ENCODE results near the gene RHEBL1. TPM values are rescaled to one million over a fixed set of nuclear protein-coding genes. Genes with fewer than 3 reads are reported as not detected.

Gene RHEBL1
- total RNA-seq, 1 experiment from 2014 or later: 2.9 TPM

GRCh38 chr12:49091056-49091835 lies 21.5 kb upstream of the RHEBL1 start:
- no peaks in the 10 kb centered on the region for H3K79me2 ChIP-seq (ENCODE audit: low read depth)
- H3K36me3 ChIP-seq (ENCODE audit: low read depth): no peaks in the 10 kb centered on the region
- H3K27ac ChIP-seq: no peak overlapping the region
- H3K4me1 ChIP-seq (replicated peaks; ENCODE audit: insufficient read depth): peaks cover 25% of the 10 kb centered on the region
- DNase-seq: no peak
- peak overlapping the region; percentile 35 for H3K4me2 ChIP-seq
- H3K9me2 ChIP-seq (ENCODE audit: insufficient read depth): no peaks in the 10 kb centered on the region
- POLR2A ChIA-PET (ENCODE audit: unreplicated experiment): no interaction called here
- CTCF ChIA-PET: interaction anchor here (1.2 kb wide), 1 partner anchor 14 kb away, joined by 3 read pairs; no protein-coding TSS in a partner anchor
- BruUV-seq (replicated peaks): no TSS peak
- no peak overlapping the region for H3K4me3 ChIP-seq
- peaks cover 25% of the 10 kb centered on the region; the same call in 1 of the 2 replicates for H3F3A ChIP-seq (ENCODE audit: insufficient read depth, low read depth)
- peaks cover 23% of the 10 kb centered on the region for H3K27me3 ChIP-seq (ENCODE audit: insufficient read depth, low read depth)
- H2AFZ ChIP-seq: no peak overlapping the region
- no peak for TF ChIP-seq CTCF (conservative IDR thresholded peaks at IDR 0.05)
- TF ChIP-seq EZH2 (IDR thresholded peaks at IDR 0.05; ENCODE audit: low read depth): no peak
- H3K9me3 ChIP-seq (ENCODE audit: insufficient read depth, low read depth): no peaks in the 10 kb centered on the region
- no peaks in the 10 kb centered on the region for H4K20me1 ChIP-seq (ENCODE audit: insufficient read depth)
- intact Hi-C loops (cut with micrococcal nuclease; ENCODE audit: unreplicated experiment): no loop called here

- Histone ChIP-seq H3K27me3 (ENCODE audit: insufficient read depth, low read depth) (peaks cover 23% of the 10 kb centered on the region), H3K27ac (no peak overlapping the region), H2AFZ (no peak overlapping the region), H3F3A (ENCODE audit: insufficient read depth, low read depth) (peaks cover 16% of the 10 kb centered on the region; the same call in 1 of the 2 replicates), H3K4me2 (no peak overlapping the region), H3K4me1 (replicated peaks; ENCODE audit: insufficient read depth) (peaks cover 25% of the 10 kb centered on the region), H3K4me3 (no peak overlapping the region), H3K36me3 (ENCODE audit: low read depth) (no peaks in the 10 kb centered on the region), H3K9me3 (ENCODE audit: insufficient read depth, low read depth) (no peaks in the 10 kb centered on the region), H4K20me1 (ENCODE audit: insufficient read depth) (no peaks in the 10 kb centered on the region), H3K9me2 (ENCODE audit: insufficient read depth) (no peaks in the 10 kb centered on the region), H3K79me2 (ENCODE audit: low read depth) (no peaks in the 10 kb centered on the region)
- no TSS peak for BruUV-seq (replicated peaks)
- CTCF ChIA-PET: interaction anchor here (2.1 to 2.4 kb wide), 3 partner anchors 9 to 31 kb away, joined by 15 to 26 read pairs (median 25); no protein-coding TSS in a partner anchor
- DNase-seq: no peak
- POLR2A ChIA-PET (ENCODE audit: unreplicated experiment): no interaction called here
- intact Hi-C loops (cut with micrococcal nuclease; ENCODE audit: unreplicated experiment): loop anchor here (2.0 kb wide), 1 partner anchor 145 kb away; no protein-coding TSS in a partner anchor
- TF ChIP-seq EZH2 (IDR thresholded peaks at IDR 0.05; ENCODE audit: low read depth) (no peak), CTCF (conservative IDR thresholded peaks at IDR 0.05) (no peak)
These were observed 20.3 kb upstream of the RHEBL1 start for GRCh38 chr12:49089821-49090773.

- intact Hi-C loops (cut with micrococcal nuclease; ENCODE audit: unreplicated experiment): loop anchor here (1.0 to 2.0 kb wide), 4 partner anchors 19 to 146 kb away; no protein-coding TSS in a partner anchor
- no TSS peak for BruUV-seq (replicated peaks)
- DNase-seq: no peak
- Histone ChIP-seq H3K4me1 (replicated peaks; ENCODE audit: insufficient read depth) (peaks cover 25% of the 10 kb centered on the region), H3K9me3 (ENCODE audit: insufficient read depth, low read depth) (no peaks in the 10 kb centered on the region), H3K4me2 (peak overlapping the region; percentile 81), H3F3A (ENCODE audit: insufficient read depth, low read depth) (peaks cover 13% of the 10 kb centered on the region; the same call in 1 of the 2 replicates), H3K4me3 (no peak overlapping the region), H3K36me3 (ENCODE audit: low read depth) (no peaks in the 10 kb centered on the region), H2AFZ (no peak overlapping the region; the same call in 1 of the 2 replicates), H3K79me2 (ENCODE audit: low read depth) (no peaks in the 10 kb centered on the region), H4K20me1 (ENCODE audit: insufficient read depth) (no peaks in the 10 kb centered on the region), H3K9me2 (ENCODE audit: insufficient read depth) (no peaks in the 10 kb centered on the region), H3K27ac (no peak overlapping the region), H3K27me3 (ENCODE audit: insufficient read depth, low read depth) (peaks cover 16% of the 10 kb centered on the region)
- ChIA-PET CTCF (interaction anchor here (0.6 to 2.6 kb wide), 16 partner anchors 8 to 156 kb away, joined by 3 to 26 read pairs (median 10); partner anchors contain the start of genes LMBR1L, RHEBL1, TUBA1A and TUBA1B), POLR2A (ENCODE audit: unreplicated experiment) (interaction anchor here (0.5 to 1.3 kb wide), 4 partner anchors 19 to 92 kb away, joined by 3 to 10 read pairs (median 6); partner anchors contain the start of genes RHEBL1 and TUBA1B)
- TF ChIP-seq EZH2 (IDR thresholded peaks at IDR 0.05; ENCODE audit: low read depth) (no peak), CTCF (conservative IDR thresholded peaks at IDR 0.05) (no peak)
These were observed 19.2 kb upstream of the RHEBL1 start for GRCh38 chr12:49088932-49089330.
